ENCODE measurements around the gene B3GNT5. TPM values are rescaled to one million over a fixed set of nuclear protein-coding genes. Genes with fewer than 3 reads are reported as not detected.

B3GNT5 gene
- total RNA-seq, 2 donors from 2014 or later, result 5.5 to 11.2 TPM

DNA sequence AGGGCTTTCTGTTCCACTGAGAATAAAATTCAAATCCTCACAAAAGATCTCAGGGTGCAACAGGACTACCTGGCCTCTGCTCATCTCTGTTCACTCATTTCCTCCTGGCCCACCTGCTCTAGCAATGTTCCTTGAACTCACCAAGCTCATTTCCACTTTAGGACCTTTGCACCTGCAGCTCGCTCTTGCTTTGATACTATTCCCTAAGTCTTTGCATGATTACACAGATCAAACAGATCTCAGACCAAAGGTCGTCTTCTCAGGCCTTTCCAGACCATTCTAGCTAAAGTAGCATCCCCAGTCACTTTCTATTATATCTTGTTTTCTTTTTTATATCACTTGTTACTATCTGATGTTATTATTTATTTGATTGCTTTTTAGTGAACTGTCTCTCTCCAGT, 54.7 kb downstream of the B3GNT5 start:
- intact Hi-C loops (cut with DNase I), result loop anchor here in 1 of 2 donors (10.0 kb wide), 1 partner anchor 447 kb away; no protein-coding TSS in a partner anchor
- no peak for DNase-seq (ENCODE audit: low spot score)

DNA sequence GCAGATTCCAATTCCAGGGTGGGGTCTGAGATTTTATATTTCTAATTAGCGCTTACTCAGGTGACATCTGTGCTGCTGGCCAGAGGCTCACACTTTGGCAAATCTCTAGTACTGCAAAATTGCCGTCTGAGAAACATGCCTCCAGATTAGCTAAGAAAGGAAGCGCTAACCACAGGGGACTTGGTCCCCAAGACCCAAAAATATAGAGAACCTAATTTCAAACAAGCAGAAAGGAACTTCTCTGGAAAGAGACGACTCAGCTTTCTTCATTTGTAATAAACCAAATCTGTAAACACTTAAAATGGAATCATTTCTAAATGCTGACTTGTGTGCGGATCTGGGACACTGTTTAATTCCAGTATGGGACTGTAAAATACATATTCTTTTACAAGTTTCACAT, 55.7 kb downstream of the B3GNT5 start:
- no peak for DNase-seq (ENCODE audit: low spot score)
- intact Hi-C loops (cut with DNase I), result loop anchor here (1.0 to 10.0 kb wide), 2 partner anchors 26 to 446 kb away; no protein-coding TSS in a partner anchor

DNA sequence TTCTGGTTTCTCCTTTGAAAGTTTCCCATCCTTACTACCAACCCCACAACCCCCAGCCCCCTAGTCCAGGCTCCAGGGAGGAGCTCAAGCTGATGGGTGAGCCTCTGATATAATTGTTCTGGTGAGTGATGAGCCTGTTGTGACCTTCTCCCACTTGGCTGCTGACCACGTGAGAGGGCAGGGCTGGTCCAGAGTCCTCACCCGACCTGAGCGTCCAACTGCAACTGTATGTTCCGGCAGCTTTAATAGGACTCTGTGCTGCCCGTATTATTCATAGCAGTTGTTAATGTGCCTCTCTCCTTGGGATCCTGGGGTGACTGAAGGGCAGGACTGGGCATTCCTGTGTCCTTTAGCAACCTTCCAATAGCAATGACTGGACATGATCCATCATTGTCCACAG, 56.2 kb downstream of the B3GNT5 start:
- no peak for DNase-seq (ENCODE audit: low spot score)
- intact Hi-C loops (cut with DNase I), result loop anchor here (1.0 to 10.0 kb wide), 2 partner anchors 25 to 446 kb away; no protein-coding TSS in a partner anchor

DNA sequence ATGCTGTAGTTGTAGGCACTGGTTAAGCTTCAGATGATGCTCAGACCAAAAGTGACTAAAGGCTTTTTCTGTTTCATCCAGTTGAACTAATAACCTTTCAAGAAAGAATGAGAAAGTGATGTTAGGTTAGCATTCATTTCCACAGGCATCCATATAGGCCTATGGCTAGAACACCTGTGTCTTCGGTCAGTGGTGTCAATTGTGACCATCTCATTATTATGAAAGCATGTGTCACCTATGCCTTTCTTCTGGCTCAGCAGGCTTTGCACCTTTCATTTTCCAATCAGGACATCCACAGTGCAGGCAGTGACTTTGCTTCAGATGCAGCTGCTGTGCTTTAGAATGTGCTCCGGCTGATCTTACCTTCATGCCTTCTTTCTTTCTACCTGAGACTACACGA, 57.9 kb downstream of the B3GNT5 start:
- intact Hi-C loops (cut with DNase I), result no loop called here
- no peak for DNase-seq (ENCODE audit: low spot score)

DNA sequence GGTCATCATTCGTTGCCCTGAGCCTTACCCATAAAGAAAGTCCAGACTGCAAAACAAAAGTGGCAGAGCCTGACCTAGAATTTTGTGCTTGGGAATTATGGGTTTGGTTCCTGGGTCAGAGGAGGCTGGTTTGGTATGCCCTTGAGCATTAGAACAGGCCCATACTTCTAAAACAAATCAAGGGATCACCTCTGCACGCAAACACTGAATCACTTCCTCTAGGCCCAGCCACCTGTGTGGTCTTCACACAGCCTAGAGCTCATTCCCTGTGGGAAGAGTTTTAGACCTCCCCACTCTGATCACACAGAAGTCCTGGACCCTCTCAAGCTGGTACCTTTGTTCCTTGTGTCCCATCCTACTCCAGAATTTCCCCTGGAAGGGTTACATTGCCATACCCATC, 59.4 kb downstream of the B3GNT5 start:
- no peak for DNase-seq (ENCODE audit: low spot score)
- intact Hi-C loops (cut with DNase I), result no loop called here

DNA sequence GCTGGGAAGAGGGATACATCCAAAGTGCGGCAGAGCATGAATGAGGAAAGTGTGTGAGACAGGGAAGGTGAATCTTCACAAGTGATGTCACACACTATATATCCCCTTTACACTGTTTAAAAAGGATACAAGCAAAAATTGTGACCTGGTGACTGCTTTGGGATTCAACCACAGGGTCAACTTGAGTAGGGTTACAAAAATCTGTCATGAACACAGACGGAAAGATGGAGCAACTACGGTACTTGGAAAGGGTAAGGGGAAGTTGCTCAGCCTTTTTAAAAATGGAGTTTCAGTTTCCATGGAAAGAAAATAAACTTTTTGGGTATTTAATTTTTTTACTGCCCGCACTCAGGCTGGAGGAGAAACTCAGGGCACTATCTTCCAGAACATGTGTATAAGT, 60.3 kb downstream of the B3GNT5 start:
- no peak for DNase-seq (ENCODE audit: low spot score)

DNA sequence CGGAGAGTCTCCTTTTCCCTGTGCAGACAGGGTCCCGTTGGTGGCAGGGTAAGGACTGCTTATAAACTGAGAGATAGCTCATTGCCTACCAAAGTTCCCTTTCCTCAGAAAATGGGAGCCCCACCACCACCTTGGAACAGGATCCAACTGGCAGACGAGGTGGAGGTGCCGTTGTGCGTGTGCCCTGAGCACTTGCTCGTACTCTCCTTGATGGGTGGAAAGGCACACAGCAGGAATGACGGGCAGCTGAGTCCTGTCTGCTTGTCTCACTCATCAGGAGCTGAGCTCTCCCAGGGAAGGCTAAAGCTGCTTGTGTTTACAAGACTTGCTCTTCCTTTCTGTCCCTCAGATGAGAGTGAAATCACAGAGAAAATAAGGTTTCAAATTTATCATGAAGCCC, 60.7 kb downstream of the B3GNT5 start:
- intact Hi-C loops (cut with DNase I), result no loop called here
- DNase-seq (ENCODE audit: low spot score), result no peak

More for the DNA sequence above, 60.3 kb downstream of the B3GNT5 start:
- intact Hi-C loops (cut with DNase I), result no loop called here

DNA sequence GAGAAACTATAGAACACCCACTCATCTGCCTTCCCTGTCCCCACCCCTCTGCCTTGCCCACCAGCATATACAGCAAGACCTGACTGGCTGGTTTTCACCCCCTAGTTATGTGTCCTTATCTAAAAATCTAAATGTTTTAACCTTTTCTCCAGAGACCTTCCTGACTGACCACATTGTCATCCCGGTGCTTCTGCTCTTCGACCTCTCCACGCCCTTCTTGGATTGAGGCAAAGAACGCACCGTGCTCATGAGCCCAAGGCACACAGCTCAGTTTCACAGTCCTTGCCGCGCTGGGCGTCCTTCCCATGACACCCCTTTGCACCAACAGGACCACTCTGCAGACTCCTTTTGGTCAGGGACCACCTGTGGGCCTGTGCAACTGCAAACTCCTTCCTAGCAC, 62.7 kb downstream of the B3GNT5 start:
- no peak for DNase-seq (ENCODE audit: low spot score)
- intact Hi-C loops (cut with DNase I), result no loop called here

DNA sequence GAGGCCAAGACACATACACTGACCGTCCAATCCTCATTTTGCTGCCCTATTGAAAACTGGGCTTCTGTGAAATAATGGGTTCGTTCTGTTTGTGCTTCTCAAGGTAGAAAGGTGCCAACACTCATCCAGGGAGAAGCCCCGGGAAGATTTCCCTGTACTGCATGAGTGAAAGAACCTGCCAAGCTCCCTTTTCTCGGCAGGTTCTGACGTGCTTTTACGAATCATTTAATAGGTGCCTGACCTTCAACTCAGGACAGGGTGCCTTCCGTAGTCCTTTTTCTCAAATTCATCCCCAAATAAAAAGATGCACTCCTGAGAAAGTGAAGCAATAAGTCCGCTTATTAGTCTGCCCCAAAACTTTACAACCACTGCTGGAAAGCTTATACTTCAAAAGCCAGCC, 64.2 kb downstream of the B3GNT5 start:
- intact Hi-C loops (cut with DNase I), result no loop called here

DNA sequence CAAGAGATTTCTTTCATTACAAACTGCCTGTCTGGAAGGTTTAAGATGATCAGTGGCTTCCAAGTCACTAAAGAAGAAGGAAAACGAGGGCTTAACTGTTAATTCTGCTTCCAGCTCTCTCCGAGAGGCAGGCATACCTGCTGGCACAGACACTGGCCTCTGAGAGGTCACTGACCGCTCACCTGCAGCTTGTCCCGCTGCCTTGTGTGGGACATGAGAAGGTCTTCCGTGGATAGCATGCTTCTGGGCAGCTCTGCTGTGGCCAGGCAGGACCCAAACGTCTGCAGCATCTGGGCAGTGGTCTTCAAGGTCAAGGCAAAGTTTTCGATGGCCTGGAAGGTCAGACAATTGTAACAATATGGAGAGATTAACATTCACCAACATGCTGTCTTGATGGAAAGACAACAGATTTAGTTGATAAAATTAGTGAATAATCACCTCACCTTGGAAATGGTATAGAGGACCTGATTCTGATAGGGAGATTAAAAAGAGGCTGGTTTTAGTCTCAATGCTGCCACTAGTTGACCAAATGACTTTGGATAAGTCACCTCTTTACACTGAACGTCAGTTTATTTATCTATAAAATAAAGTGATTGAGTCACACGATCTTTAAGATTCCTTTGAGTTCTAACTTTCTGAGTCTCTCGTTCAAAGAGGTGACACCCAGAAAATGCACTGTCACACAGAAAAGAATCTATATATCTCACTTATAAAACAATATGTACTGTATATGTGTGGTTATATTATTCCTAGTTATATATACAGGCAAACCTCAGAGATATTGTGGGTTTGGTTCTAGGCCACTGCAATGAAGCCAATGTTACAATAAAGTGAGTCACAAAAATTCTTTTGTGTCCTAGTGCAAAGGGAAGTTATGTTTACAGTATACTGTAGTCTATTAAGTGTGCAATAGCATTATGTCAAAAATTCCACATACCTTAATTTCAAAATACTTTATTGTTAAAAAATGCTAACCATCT, 65.1 kb downstream of the B3GNT5 start:
- DNase-seq (ENCODE audit: low spot score), result no peak
- intact Hi-C loops (cut with DNase I), result no loop called here

More for the DNA sequence above, 64.2 kb downstream of the B3GNT5 start:
- no peak for DNase-seq (ENCODE audit: low spot score)

DNA sequence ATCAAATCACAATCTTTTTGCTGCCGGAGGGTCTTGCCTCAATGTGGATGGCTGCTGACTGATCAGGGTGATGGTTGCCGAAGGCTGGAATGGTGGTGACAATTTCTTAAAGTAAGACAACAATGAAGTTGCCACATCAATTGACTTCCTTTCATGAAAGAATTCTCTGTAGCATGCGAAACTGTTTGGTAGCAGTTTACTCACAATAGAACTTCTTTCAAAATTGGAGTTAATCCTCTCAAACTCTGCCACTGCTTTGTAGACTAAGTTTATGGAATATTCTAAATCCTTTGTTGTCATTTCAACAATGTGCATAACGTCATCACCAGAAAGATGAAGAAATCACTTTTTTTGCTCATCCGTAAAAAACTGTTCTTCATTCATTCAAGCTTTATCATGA, 65.8 kb downstream of the B3GNT5 start:
- intact Hi-C loops (cut with DNase I), result no loop called here
- no peak for DNase-seq (ENCODE audit: low spot score)

DNA sequence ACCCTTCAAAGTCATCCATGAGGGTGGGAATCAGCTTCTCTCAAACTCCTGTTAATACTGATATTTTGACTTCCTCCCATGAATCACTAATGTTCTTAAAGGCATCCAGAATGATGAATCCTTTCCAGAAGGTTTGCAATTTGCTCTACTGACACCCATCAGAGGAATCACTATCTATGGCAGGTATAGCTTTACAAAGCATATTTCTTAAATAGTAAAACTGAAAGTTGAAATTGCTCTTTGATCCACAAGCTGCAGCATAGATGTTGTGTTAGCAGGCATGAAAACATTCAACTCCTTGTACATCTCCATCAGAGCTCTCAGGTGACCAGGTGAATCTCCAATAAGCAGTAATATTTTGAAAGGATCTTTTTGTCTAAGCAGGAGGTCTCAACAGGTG, 66.3 kb downstream of the B3GNT5 start:
- no peak for DNase-seq (ENCODE audit: low spot score)
- intact Hi-C loops (cut with DNase I), result no loop called here

Other genes with a start within 250 kb of the B3GNT5 start
- 10 to 100 TPM; 15.7 to 16.5 TPM for gene MCCC1, start 153.8 kb upstream of the B3GNT5 start, total RNA-seq
- under 1 TPM; 0.14 to 0.43 TPM for gene LAMP3, start 90.5 kb upstream of the B3GNT5 start, total RNA-seq
- 1 to 10 TPM in 1 of 2 donors, under 1 TPM in 1; 0.38 to 1.3 TPM for gene MCF2L2, start 175.4 kb downstream of the B3GNT5 start, total RNA-seq

Measured in posterior vena cava (tissue), 2 donors.